Trophoblast cell (in vitro differentiated cells and primary cell): ENCODE results near the gene WFDC6.

Experiments used
- DNase-seq, 2 donors: peaks; one replicate each; pipeline ENCODE4 v3.0.0-alpha.2; 2016
- H2AFZ ChIP-seq: 2 replicates; pipeline ENCODE4 v1.6.1; 2013; ENCODE audit warnings: low read length, moderate library complexity, mild to moderate bottlenecking; ENCODE audit not compliant: insufficient read depth, poor library complexity
- H2AK5ac ChIP-seq: 2 replicates; pipeline ENCODE4 v1.6.1; 2013; ENCODE audit warnings: mild to moderate bottlenecking, low read length
- H2BK120ac ChIP-seq: 2 replicates; pipeline ENCODE4 v1.6.1; 2013; ENCODE audit warnings: low read length, mild to moderate bottlenecking, moderate library complexity; ENCODE audit not compliant: insufficient read depth, poor library complexity
- H2BK12ac ChIP-seq: 2 replicates; pipeline ENCODE4 v1.6.1; 2013; ENCODE audit warnings: mild to moderate bottlenecking, low read length, moderate library complexity
- H2BK5ac ChIP-seq: 2 replicates; pipeline ENCODE4 v1.6.1; 2013; ENCODE audit warnings: low read length, low read depth, moderate library complexity, mild to moderate bottlenecking; ENCODE audit not compliant: poor library complexity
- H3K14ac ChIP-seq: 2 replicates; pipeline ENCODE4 v1.6.1; 2013; ENCODE audit warnings: mild to moderate bottlenecking, low read length
- H3K18ac ChIP-seq: 2 replicates; pipeline ENCODE4 v1.6.1; 2013; ENCODE audit warnings: mild to moderate bottlenecking, low read length
- H3K23ac ChIP-seq: 2 replicates; pipeline ENCODE4 v1.6.1; 2013; ENCODE audit warnings: low read length
- H3K27ac ChIP-seq: 2 replicates; pipeline ENCODE4 v1.5.1; 2013; ENCODE audit warnings: low read depth, mild to moderate bottlenecking, inconsistent platforms, low read length, moderate library complexity
- H3K27me3 ChIP-seq: 2 replicates; pipeline ENCODE4 v1.6.1; 2013; ENCODE audit warnings: inconsistent platforms, mild to moderate bottlenecking, low read length, moderate library complexity; ENCODE audit not compliant: insufficient read depth
- H3K36me3 ChIP-seq, 2 experiments: 1 replicate in 1 of 2; 2 replicates in 1 of 2; pipeline ENCODE4 v1.6.1; 2013; ENCODE audit warnings: low read length in 2 of 2, mild to moderate bottlenecking in 2 of 2, moderate library complexity in 1 of 2; ENCODE audit not compliant: insufficient read depth in 2 of 2, control insufficient read depth in 1 of 2
- H3K4ac ChIP-seq: 2 replicates; pipeline ENCODE4 v1.6.1; 2013; ENCODE audit warnings: low read depth, mild to moderate bottlenecking, low read length, moderate library complexity
- H3K4me1 ChIP-seq, 2 experiments: 1 replicate in 1 of 2; 2 replicates in 1 of 2; pipeline ENCODE4 v1.6.1; 2013; ENCODE audit warnings: low read length in 2 of 2, mild to moderate bottlenecking in 2 of 2, moderate library complexity in 1 of 2; ENCODE audit not compliant: insufficient read depth in 2 of 2, control insufficient read depth in 1 of 2
- H3K4me2 ChIP-seq: 2 replicates; pipeline ENCODE4 v1.6.1; 2013; ENCODE audit warnings: inconsistent platforms, mild to moderate bottlenecking, low read length, moderate library complexity
- H3K4me3 ChIP-seq: 2 replicates; pipeline ENCODE4 v1.5.1; 2013; ENCODE audit warnings: mild to moderate bottlenecking, low read depth, low read length, inconsistent platforms
- H3K79me1 ChIP-seq: one replicate; pipeline ENCODE4 v1.6.1; 2013; ENCODE audit warnings: low read length
- H3K79me2 ChIP-seq: 2 replicates; pipeline ENCODE4 v1.6.1; 2013; ENCODE audit warnings: low read length, mild to moderate bottlenecking; ENCODE audit not compliant: control insufficient read depth, insufficient read depth, poor library complexity
- H3K9ac ChIP-seq: 2 replicates; pipeline ENCODE4 v1.6.1; 2013; ENCODE audit warnings: mild to moderate bottlenecking, low read length
- H3K9me3 ChIP-seq: 2 replicates; pipeline ENCODE4 v1.6.1; 2013; ENCODE audit warnings: low read depth, mild to moderate bottlenecking, control low read depth, inconsistent platforms, low read length; ENCODE audit not compliant: insufficient read depth
- H4K12ac ChIP-seq: 2 replicates; pipeline ENCODE4 v1.6.1; 2013; ENCODE audit warnings: low read depth, mild to moderate bottlenecking, low read length, moderate library complexity
- H4K8ac ChIP-seq: 2 replicates; pipeline ENCODE4 v1.6.1; 2013; ENCODE audit warnings: low read depth, mild to moderate bottlenecking, low read length, moderate library complexity
- H4K91ac ChIP-seq: one replicate; pipeline ENCODE4 v1.6.1; 2013; ENCODE audit warnings: low read depth, mild to moderate bottlenecking, low read length, moderate library complexity
- WGBS: extraction: QIAGEN DNeasy Blood & Tissue Kit; methylation state at CpG from one replicate; pipeline ENCODE4 v1.1.7; 2013; ENCODE audit warnings: missing lambda C conversion rate; ENCODE audit not compliant: insufficient read length, insufficient coverage; ENCODE audit errors: extremely low coverage; 5-methylcytosine and 5-hydroxymethylcytosine counted together

WFDC6 gene

DNA sequence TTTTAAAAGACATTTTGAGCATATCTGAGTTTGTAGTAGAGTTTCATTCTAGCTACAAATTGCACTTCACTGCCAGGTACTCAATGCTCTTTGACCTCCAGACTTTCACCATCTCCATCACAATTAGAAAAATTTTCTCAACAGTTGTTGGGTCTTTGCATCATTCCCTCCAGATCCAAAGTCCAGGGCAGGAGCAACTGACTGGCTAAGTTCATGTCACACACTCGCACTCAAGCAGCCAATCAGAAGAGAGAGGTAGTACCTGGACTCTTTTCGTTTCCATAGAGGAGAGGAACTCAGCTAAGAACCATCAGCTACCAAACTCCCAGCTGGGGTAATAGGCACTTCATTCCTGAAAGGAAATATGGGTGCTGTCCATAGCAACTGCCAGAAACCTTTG, 32.9 kb downstream of the WFDC6 start:
- H3K9me3 ChIP-seq: no peaks in the 10 kb centered on the region
- H3K27me3 ChIP-seq: no peaks in the 10 kb centered on the region
- no peak overlapping the region for H4K91ac ChIP-seq
- no peaks in the 10 kb centered on the region for H3K79me1 ChIP-seq
- no peak overlapping the region for H2BK5ac ChIP-seq
- no peak for DNase-seq
- H3K36me3 ChIP-seq: no peaks in the 10 kb centered on the region
- H2AK5ac ChIP-seq: no peak overlapping the region
- no peaks in the 10 kb centered on the region for H3K79me2 ChIP-seq
- no peak overlapping the region for H3K9ac ChIP-seq
- H2AFZ ChIP-seq: no peak overlapping the region
- H3K4me2 ChIP-seq: no peak overlapping the region
- no peak overlapping the region for H2BK120ac ChIP-seq
- H2BK12ac ChIP-seq: no peak overlapping the region
- H4K8ac ChIP-seq: no peak overlapping the region
- no peak overlapping the region for H4K12ac ChIP-seq
- H3K4me1 ChIP-seq: peaks cover 0 to 2% of the 10 kb centered on the region in 2 experiments
- H3K14ac ChIP-seq: no peak overlapping the region
- H3K27ac ChIP-seq: no peak overlapping the region
- H3K4ac ChIP-seq: no peak overlapping the region
- H3K23ac ChIP-seq: no peak overlapping the region
- no peak overlapping the region for H3K4me3 ChIP-seq
- no peak overlapping the region for H3K18ac ChIP-seq
- WGBS: no CpG with 5 or more reads among the region's 2 CpGs

- Histone ChIP-seq H3K9me3 (no peaks in the 10 kb centered on the region), H3K4me1 (no peaks in the 10 kb centered on the region), H3K79me1 (no peaks in the 10 kb centered on the region), H2BK5ac (no peak overlapping the region), H3K23ac (no peak overlapping the region), H4K12ac (no peak overlapping the region), H3K18ac (no peak overlapping the region), H3K4me2 (no peak overlapping the region), H3K36me3 (no peaks in the 10 kb centered on the region), H4K8ac (no peak overlapping the region), H2BK120ac (no peak overlapping the region), H3K14ac (no peak overlapping the region), H2BK12ac (no peak overlapping the region), H3K9ac (no peak overlapping the region), H3K27me3 (no peaks in the 10 kb centered on the region), H3K4me3 (no peak overlapping the region), H3K4ac (no peak overlapping the region), H2AFZ (no peak overlapping the region), H3K79me2 (no peaks in the 10 kb centered on the region), H3K27ac (no peak overlapping the region), H2AK5ac (no peak overlapping the region), H4K91ac (no peak overlapping the region)
- WGBS: no CpG with 5 or more reads among the region's 2 CpGs
- no peak for DNase-seq
Measured at GRCh38 chr20:45503403-45503802, 35.9 kb downstream of the WFDC6 start.

- H3K27ac ChIP-seq: no peak overlapping the region
- no peak for DNase-seq
- no peak overlapping the region for H3K4ac ChIP-seq
- H3K79me1 ChIP-seq: no peaks in the 10 kb centered on the region
- no peaks in the 10 kb centered on the region for H3K9me3 ChIP-seq
- H2AK5ac ChIP-seq: no peak overlapping the region
- H3K4me1 ChIP-seq: no peaks in the 10 kb centered on the region
- no peaks in the 10 kb centered on the region for H3K27me3 ChIP-seq
- H4K91ac ChIP-seq: no peak overlapping the region
- H2BK5ac ChIP-seq: no peak overlapping the region
- no peak overlapping the region for H3K9ac ChIP-seq
- no peak overlapping the region for H3K23ac ChIP-seq
- no peak overlapping the region for H2BK12ac ChIP-seq
- no peaks in the 10 kb centered on the region for H3K36me3 ChIP-seq
- WGBS: no CpG with 5 or more reads among the region's 1 CpG
- no peak overlapping the region for H2BK120ac ChIP-seq
- H3K79me2 ChIP-seq: no peaks in the 10 kb centered on the region
- no peak overlapping the region for H4K8ac ChIP-seq
- no peak overlapping the region for H3K18ac ChIP-seq
- no peak overlapping the region for H3K4me2 ChIP-seq
- H3K4me3 ChIP-seq: no peak overlapping the region
- no peak overlapping the region for H2AFZ ChIP-seq
- no peak overlapping the region for H4K12ac ChIP-seq
- no peak overlapping the region for H3K14ac ChIP-seq
Measured at GRCh38 chr20:45502561-45502960, 36.7 kb downstream of the WFDC6 start.

DNA sequence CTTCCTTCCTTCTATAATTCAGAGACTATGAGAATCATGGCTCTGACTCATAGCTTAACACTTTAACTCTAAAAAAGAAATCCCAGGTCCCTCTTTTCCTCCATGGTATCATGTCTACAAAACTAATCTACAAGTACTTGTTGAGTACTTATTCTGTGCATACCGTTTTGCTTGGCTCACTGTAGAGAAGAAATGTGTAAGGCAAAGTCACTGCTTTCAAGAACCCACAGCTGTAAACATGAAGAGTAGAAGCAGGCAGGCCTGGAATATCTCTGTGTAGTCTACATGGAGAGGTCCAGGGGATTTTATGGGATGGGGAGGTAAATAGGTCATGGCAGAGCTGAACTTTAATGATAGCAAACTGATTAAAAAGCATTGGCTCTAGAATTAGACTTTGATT, 37.7 kb downstream of the WFDC6 start:
- Histone ChIP-seq H3K27me3 (no peaks in the 10 kb centered on the region), H3K79me1 (no peaks in the 10 kb centered on the region), H2AK5ac (no peak overlapping the region), H3K4me2 (no peak overlapping the region), H3K18ac (no peak overlapping the region), H4K8ac (no peak overlapping the region), H2AFZ (no peak overlapping the region), H2BK12ac (no peak overlapping the region), H2BK5ac (no peak overlapping the region), H3K4me1 (no peaks in the 10 kb centered on the region), H2BK120ac (no peak overlapping the region), H4K12ac (no peak overlapping the region), H4K91ac (no peak overlapping the region), H3K9me3 (no peaks in the 10 kb centered on the region), H3K36me3 (no peaks in the 10 kb centered on the region), H3K27ac (no peak overlapping the region), H3K14ac (no peak overlapping the region), H3K23ac (no peak overlapping the region), H3K79me2 (no peaks in the 10 kb centered on the region), H3K4me3 (no peak overlapping the region), H3K9ac (no peak overlapping the region), H3K4ac (no peak overlapping the region)
- WGBS: no CpG with 5 or more reads among the region's 1 CpG
- no peak for DNase-seq
